SU-DHL-6 (cell line): Measurements from ENCODE around the gene GNB4.

Source experiments
- H2AFZ ChIP-seq: fragments of 200-600 bp; sonication (generic); 2 replicates; pipeline ENCODE4 v1.6.1; 2014; ENCODE audit warnings: low read depth, mild to moderate bottlenecking, moderate library complexity, mixed read lengths, antibody characterized with exemption, low read length; ENCODE audit not compliant: severe bottlenecking
- H3F3A ChIP-seq: fragments of 200-600 bp; shearing (Covaris generic); 2 replicates; pipeline ENCODE4 v1.6.0; 2016; ENCODE audit warnings: antibody characterized with exemption, mild to moderate bottlenecking; ENCODE audit not compliant: insufficient read depth
- H3K27ac ChIP-seq: fragments of 200-600 bp; sonication (generic); 2 replicates; pipeline ENCODE4 v1.5.1; 2016; ENCODE audit warnings: low read depth, mild to moderate bottlenecking, low read length, moderate library complexity, mixed read lengths
- H3K27me3 ChIP-seq: fragments of 200-600 bp; sonication (generic), shearing (Covaris generic); 2 replicates; pipeline ENCODE4 v1.6.0; 2014; ENCODE audit warnings: mild to moderate bottlenecking, low read length
- H3K36me3 ChIP-seq: fragments of 200-600 bp; sonication (generic); 2 replicates; pipeline ENCODE4 v1.6.1; 2014; ENCODE audit warnings: mild to moderate bottlenecking, low read length, mixed read lengths
- H3K4me2 ChIP-seq: fragments of 300-600, 200-600 bp; shearing (Covaris generic), sonication (generic); 2 replicates; pipeline ENCODE4 v1.6.0; 2014; ENCODE audit warnings: low read length, low read depth, mild to moderate bottlenecking; ENCODE audit not compliant: poor library complexity, severe bottlenecking
- H3K4me3 ChIP-seq: fragments of 200-600 bp; sonication (generic); 2 replicates; pipeline ENCODE4 v1.5.1; 2014; ENCODE audit warnings: antibody characterized with exemption, low read length, mild to moderate bottlenecking, mixed read lengths; ENCODE audit not compliant: insufficient read depth, poor library complexity, severe bottlenecking
- H3K79me2 ChIP-seq: fragments of 200-600 bp; sonication (generic); 2 replicates; pipeline ENCODE4 v1.6.1; 2014; ENCODE audit warnings: mild to moderate bottlenecking, low read length, moderate library complexity; ENCODE audit not compliant: insufficient read depth
- H3K9ac ChIP-seq: fragments of 200-600 bp; sonication (generic); 2 replicates; pipeline ENCODE4 v1.7.0; 2014; ENCODE audit warnings: mild to moderate bottlenecking, low read length
- H3K9me2 ChIP-seq: fragments of 200-600 bp; sonication (generic); replicated peaks from 2 replicates; pipeline ENCODE4 v1.6.1; 2014; ENCODE audit warnings: low read length; ENCODE audit not compliant: insufficient read depth
- H3K9me3 ChIP-seq: fragments of 200-600 bp; sonication (generic); 2 replicates; pipeline ENCODE4 v1.6.1; 2014; ENCODE audit warnings: low read length, mixed read lengths; ENCODE audit not compliant: insufficient read depth
- H4K20me1 ChIP-seq: fragments of 200-600 bp; sonication (generic); 2 replicates; pipeline ENCODE4 v1.6.1; 2014; ENCODE audit warnings: low read depth, mild to moderate bottlenecking, antibody characterized with exemption, low read length, moderate library complexity, mixed read lengths
- EZH2phosphoT487 ChIP-seq: fragments of 200-600 bp; sonication (generic), shearing (Covaris generic); conservative IDR thresholded peaks from 2 replicates; pipeline ENCODE4 v1.6.1; 2018; ENCODE audit warnings: mild to moderate bottlenecking, antibody characterized with exemption, low read length, moderate library complexity, mixed read lengths
- TF ChIP-seq, protein P1 (sequence below): fragments of 200-600 bp; sonication (generic); IDR thresholded peaks from one replicate; pipeline ENCODE4 v1.5.1; 2017; ENCODE audit warnings: antibody characterized with exemption, mild to moderate bottlenecking, low read length, moderate library complexity; ENCODE audit not compliant: insufficient read depth, poor library complexity, severe bottlenecking

GNB4 gene

DNA sequence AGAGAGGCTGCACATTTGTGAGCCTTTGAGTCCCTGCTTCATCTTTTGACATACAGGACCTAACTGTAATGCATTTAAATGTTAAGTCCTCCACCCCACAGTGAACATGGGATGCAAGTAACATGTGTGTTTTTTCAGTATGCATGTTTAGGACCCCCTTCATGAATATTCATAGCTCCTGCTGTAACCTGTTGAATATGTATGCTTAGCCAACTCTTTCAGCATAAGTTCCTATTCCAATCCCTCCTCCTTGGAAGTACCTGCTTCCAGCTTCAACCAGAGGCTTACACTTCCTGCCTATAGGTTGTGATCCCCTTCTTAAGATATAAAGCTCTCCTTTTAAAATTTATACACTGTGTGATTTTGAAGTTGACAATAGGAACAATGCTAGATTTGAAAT is 36.9 kb upstream of the GNB4 start:
- no peaks in the 10 kb centered on the region for H3K9me2 ChIP-seq
- H3F3A ChIP-seq, result no peaks in the 10 kb centered on the region
- H3K4me2 ChIP-seq, result no peak overlapping the region
- TF ChIP-seq, protein P1, sequence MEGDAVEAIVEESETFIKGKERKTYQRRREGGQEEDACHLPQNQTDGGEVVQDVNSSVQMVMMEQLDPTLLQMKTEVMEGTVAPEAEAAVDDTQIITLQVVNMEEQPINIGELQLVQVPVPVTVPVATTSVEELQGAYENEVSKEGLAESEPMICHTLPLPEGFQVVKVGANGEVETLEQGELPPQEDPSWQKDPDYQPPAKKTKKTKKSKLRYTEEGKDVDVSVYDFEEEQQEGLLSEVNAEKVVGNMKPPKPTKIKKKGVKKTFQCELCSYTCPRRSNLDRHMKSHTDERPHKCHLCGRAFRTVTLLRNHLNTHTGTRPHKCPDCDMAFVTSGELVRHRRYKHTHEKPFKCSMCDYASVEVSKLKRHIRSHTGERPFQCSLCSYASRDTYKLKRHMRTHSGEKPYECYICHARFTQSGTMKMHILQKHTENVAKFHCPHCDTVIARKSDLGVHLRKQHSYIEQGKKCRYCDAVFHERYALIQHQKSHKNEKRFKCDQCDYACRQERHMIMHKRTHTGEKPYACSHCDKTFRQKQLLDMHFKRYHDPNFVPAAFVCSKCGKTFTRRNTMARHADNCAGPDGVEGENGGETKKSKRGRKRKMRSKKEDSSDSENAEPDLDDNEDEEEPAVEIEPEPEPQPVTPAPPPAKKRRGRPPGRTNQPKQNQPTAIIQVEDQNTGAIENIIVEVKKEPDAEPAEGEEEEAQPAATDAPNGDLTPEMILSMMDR, result no peak
- no peak for TF ChIP-seq EZH2phosphoT487
- no peak overlapping the region for H3K9ac ChIP-seq
- no peak overlapping the region for H2AFZ ChIP-seq
- H3K36me3 ChIP-seq, result no peaks in the 10 kb centered on the region
- no peaks in the 10 kb centered on the region; the same call in 1 of the 2 replicates for H3K27me3 ChIP-seq
- no peak overlapping the region for H3K4me3 ChIP-seq
- H4K20me1 ChIP-seq, result no peaks in the 10 kb centered on the region
- no peak overlapping the region for H3K27ac ChIP-seq
- H3K79me2 ChIP-seq, result no peaks in the 10 kb centered on the region
- peaks cover 6% of the 10 kb centered on the region; the same call in 1 of the 2 replicates for H3K9me3 ChIP-seq

DNA sequence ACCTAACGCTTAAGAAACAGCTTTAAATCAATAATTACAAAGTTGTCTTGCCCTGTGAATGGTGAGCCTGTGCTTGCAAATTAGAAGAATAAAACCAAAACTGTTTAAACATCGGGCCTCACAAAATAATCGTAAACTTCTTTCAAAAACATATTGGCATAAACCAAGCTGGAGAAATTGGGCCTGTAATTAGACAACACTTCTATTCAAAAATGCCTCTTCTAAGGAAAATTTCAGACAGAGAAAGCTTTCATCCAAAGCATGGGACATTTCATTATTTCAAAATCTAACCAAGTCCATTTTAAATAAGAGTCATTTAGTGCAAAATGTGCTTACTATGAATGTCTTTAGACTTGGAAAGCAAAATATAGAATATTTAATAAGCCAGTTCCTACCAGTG is 35.5 kb upstream of the GNB4 start:
- Histone ChIP-seq H3K9me3 (no peaks in the 10 kb centered on the region), H3K27ac (no peak overlapping the region), H4K20me1 (no peaks in the 10 kb centered on the region), H3K36me3 (no peaks in the 10 kb centered on the region), H3K4me3 (no peak overlapping the region), H3K9me2 (no peaks in the 10 kb centered on the region), H3K79me2 (no peaks in the 10 kb centered on the region), H3K27me3 (no peaks in the 10 kb centered on the region; the same call in 1 of the 2 replicates), H3K9ac (no peak overlapping the region), H3F3A (no peaks in the 10 kb centered on the region), H3K4me2 (no peak overlapping the region), H2AFZ (no peak overlapping the region)
- TF ChIP-seq, protein P1, result no peak
- TF ChIP-seq EZH2phosphoT487, result no peak

GRCh38 chr3:179482857-179483256 is 31.6 kb upstream of the GNB4 start:
- no peak overlapping the region for H3K4me3 ChIP-seq
- H3K36me3 ChIP-seq, result no peaks in the 10 kb centered on the region
- H3K9me3 ChIP-seq, result no peaks in the 10 kb centered on the region
- no peaks in the 10 kb centered on the region for H4K20me1 ChIP-seq
- H3F3A ChIP-seq, result no peaks in the 10 kb centered on the region
- no peak overlapping the region for H3K9ac ChIP-seq
- TF ChIP-seq EZH2phosphoT487, result no peak
- TF ChIP-seq, protein P1, result no peak
- H3K27ac ChIP-seq, result no peak overlapping the region
- no peaks in the 10 kb centered on the region for H3K27me3 ChIP-seq
- no peak overlapping the region for H2AFZ ChIP-seq
- no peak overlapping the region for H3K4me2 ChIP-seq
- no peaks in the 10 kb centered on the region for H3K79me2 ChIP-seq
- H3K9me2 ChIP-seq, result no peaks in the 10 kb centered on the region
